Measurements from ENCODE around the gene ABCB7. TPM values are rescaled to one million over a fixed set of nuclear protein-coding genes. Genes with fewer than 3 reads are reported as not detected.
A peak's percentile ranks its signal among the peaks of the same experiment; 100 is the strongest.
"Not testable (repeated sequence)": the region's sequence is repeated elsewhere in the genome, so short reads cannot be mapped to it uniquely, and the experiment has no call there.

Gene ABCB7
- 20.6 TPM for polyA plus RNA-seq (ENCODE audit: insufficient read length)

DNA sequence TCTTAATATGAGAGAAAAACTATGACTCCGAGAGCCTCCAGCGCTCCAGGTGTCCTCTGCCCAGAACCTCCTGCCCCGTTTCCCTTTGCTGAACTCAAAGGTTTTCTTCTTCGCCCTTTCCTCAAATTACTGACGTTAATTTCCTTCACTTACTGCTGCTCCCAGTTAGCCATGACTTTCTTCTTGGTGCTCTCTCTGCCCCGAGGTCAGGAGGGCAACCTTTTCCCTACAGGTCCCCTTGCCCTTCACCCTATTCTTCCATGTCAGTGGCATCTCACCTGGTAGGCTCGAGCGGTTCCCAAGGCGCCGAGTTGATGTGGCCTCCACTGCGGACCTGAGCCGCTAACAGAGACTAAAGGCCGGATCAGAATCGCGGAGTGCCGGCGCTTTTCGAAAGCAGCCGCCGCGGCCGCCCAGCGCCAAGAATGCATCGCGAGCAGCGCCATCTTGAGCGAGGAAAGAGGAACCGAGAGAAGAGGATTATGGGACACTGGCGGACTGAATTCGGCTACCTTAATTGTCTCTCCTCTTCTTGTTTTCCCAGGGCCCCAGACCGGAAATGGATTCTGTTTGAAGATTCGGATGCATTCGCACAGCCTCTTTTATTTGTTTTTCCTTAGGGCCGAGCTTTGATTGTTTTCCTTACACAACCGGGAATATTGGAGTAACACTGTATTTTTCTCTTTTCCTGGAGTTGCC is at the start of gene ABCB7:
Gene ABCB7, minus strand, starts transcription at position 457 of the 699 bp plus-strand sequence. Its CDS starts 11 bp downstream, at position 446.
- peak; percentile 79 for DNase-seq

DNA sequence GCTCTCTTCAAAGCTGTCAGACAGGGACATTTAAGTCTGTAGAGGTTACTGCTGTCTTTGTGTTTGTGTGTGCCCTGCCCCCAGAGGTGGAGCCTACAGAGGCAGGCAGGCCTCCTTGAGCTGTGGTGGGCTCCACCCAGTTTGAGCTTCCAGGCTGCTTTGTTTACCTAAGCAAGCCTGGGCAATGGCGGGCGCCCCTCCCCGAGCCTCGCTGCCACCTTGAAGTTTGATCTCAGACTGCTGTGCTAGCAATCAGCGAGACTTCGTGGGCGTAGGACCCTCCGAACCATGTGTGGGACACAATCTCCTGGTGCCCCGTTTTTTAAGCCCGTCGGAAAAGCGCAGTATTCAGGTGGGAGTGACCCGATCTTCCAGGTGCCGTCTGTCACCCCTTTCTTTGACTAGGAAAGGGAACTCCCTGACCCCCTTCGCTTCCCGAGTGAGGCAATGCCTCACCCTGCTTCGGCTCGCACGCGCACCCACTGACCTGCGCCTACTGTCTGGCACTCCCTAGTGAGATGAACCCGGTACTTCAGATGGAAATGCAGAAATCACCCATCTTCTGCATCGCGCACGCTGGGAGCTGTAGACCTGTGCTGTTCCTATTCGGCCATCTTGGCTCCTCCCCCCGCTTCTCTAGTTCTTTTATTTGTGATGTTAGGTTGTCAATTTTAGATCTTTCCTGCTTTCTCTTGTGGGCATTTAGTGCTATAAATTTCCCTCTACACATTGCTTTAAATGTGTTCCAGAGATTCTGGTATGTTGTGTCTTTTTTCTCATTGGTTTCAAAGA is 32.5 kb upstream of the ABCB7 start:
- DNase-seq = not testable (repeated sequence)

DNA sequence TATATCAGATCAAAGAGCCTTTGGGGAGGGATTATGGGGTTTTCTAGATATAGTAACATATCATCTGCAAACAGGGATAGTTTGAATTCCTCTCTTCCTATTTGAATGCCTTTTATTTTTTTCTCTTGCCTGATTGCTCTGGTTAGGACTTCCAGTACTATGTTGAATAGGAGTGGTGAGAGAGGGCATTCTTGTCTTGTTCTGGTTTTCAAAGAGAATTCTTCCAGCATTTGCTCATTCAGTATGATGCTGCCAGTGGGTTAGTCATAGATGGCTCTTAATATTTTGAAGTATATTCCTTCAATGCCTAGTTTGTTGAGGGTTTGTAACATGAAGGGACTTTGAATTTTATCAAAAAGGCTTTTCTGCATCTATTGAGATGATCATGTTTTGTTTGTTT is 25.6 kb upstream of the ABCB7 start:
- no peak for DNase-seq

DNA sequence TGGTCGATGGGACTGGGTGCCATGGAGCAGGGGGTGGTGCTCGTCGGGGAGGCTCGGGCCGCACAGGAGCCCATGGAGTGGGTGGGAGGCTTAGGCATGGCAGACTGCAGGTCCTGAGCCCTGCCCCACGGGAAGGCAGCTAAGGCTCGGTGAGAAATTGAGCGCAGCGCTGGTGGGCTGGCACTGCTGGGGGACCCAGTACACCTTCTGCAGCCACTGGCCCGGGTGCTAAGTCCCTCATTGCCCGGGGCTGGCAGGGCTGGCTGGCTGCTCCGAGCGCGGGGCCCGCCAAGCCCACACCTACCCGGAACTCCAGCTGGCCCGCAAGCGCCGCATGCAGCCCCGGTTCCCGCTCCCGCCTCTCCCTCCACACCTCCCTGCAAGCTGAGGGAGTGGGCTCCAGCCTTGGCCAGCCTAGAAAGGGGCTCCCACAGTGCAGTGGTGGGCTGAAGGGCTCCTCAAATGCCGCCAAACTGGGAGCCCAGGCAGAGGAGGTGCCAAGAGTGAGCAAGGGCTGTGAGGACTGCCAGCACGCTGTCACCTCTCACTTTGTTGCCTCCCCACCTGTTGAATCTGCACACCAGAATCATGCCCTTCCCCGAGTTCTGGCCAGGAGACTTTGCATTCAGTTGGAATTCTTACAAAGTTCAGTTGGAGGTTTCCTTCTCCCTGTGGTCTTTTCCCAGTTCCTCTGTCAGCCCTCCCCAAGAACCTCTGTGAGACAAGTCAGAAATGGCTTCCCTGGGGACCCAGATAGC is 23.6 kb upstream of the ABCB7 start:
- DNase-seq = not testable (repeated sequence)

DNA sequence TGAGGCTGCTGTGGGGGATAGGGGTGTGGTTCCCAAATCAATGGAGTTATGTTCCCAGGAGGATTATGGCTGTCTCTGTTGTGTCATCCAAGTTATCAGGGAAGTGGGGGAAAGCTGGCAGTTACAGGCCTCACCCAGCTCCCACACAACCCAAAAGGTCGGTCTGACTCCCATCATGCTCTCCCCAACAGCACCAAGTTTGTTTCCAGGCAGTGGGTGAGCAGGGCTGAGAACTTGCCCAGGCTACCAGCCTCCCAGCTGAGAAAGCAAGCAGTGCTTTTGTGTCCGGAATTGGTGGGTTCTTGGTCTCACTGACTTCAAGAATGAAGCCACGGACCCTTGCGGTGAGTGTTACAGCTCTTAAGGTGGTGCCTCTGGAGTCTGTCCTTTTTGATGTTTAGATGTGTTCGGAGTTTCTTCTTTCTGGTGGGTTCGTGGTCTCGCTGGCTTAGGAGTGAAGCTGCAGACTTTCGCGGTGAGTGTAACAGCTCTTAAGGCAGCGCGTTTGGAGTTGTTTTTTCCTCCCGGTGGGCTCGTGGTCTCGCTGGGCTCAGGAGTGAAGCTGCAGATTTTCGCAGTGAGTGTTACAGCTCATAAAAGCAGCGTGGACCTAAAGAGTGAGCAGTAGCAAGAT is 16.3 kb upstream of the ABCB7 start:
- DNase-seq = not testable (repeated sequence)

DNA sequence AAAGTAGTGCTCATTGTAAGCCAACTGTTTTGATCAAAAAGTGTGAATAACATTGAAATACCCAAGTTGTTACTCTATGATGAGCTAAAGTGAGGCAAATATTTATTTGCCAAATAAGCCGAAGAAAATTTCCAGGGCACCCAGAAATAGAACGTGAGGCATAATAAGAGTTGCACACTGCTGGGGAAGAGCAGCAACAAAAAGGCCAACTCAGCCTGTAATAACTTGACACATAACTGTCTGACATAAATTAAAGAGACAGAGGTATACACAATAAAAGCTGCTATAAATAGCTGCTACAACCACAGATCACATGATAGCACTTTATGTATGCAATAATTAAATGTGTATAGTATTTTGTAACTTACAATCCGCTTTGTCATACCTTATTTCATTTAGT is 2.0 kb upstream of the ABCB7 start:
- DNase-seq = no peak

DNA sequence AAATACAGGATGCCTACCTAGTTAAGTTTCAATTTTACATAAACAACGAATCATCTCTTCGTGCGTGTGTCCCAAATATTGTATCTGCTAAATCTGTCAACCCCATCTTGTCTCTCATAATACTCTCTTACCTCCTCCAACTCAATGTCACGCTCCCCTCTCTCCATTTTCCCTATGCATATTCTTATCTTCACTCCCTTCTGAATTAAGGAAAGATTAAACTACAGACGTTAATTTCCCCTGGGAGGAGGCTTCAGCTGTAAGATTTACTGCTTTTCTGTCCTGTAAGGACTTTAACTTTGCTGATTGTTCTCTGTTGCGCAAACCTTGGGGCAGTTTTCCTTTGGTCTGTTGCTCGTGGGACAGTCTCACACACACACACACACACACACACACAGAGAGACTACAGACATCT is 455 bp upstream of the ABCB7 start:
- DNase-seq = peak; percentile 10

DNA sequence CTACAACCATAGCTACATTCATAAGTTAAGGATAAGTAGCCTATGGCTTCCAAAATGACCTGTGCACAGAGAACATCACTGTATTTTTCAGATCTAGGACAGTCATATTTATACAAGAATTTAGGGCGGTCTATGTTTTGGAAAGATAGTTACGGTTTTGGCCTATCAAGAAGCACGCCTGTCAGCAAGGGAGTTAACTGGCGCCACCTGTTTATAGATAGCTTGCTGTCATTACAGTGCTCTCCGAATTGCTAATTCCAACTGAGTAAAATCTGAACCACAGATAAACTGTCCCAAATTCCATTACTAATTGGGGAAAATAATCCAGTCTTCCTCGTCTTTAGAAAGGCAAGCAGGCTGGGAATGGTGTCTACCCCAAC is 646 bp downstream of the ABCB7 start:
- DNase-seq = peak; percentile 2

DNA sequence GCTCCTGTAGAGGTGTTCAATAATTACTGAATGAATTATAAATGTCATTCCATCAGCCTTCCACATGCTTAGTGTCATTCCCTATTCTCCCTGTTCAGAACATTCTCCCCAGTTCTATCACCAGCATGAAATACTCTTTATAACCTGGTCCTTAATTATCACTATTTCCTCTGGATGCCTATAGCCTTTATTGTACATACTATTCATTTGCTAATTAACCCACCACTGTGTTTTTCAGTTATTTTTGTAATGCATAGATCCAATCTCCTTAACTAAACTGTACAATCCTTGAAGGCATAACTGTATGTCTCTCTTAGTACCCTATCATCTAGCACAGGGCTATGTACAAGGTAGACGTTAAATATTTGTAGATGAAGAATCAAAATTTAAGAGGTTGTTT is 1.2 kb downstream of the ABCB7 start:
- DNase-seq = no peak

DNA sequence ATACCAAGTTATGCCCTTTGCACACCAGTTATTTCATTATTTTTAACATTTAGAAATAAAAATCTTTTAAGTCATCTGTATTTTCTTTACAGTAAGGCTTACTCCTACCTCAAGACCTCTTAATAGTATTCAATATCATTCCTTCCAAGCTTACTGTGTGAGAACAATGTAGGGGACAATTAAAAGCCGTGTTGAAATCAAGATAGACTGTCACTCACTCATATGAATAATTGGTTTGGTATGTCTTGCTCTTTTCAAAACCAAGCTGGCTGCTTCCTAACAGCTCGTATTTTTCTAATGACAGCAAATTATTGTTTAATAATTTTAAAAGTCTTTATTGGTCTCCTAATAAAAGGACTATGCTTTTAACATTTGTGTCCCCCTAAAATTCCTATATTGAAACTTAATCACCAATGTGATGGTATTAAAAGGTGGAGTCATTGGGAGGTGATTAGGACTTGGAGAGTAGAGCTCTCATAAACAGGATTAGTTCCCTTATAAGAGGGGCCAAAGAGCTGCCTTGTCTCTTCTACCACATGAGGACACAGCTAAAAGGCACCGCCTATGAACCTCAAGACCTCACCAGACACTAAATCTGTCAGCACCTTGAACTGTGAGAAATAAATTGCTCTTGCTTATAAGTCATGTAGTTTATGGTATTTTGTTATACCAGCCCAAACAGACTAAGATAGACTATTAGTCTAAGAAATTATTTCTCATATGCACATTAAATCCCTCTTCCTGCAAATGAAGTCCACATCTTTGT is 4.1 kb downstream of the ABCB7 start:
- no peak for DNase-seq

DNA sequence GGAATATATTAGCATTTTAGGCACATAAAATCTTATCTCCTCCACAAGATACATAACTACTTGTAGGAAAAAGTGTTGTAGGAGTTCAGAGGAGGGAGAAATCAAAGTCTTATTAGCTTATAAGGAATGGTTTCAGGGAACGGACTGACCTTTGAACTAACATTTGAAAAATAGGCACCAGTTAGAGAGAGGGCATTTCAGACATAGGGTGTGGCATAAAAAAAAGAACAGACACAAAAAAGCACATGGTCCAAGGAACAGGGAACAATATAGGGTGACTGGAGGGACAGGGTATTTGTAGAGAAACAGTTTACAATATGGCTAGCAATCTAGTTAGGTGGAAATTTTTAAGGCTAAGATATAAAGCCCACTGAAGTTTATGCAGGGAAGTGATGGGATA is 6.4 kb downstream of the ABCB7 start:
- DNase-seq = no peak

DNA sequence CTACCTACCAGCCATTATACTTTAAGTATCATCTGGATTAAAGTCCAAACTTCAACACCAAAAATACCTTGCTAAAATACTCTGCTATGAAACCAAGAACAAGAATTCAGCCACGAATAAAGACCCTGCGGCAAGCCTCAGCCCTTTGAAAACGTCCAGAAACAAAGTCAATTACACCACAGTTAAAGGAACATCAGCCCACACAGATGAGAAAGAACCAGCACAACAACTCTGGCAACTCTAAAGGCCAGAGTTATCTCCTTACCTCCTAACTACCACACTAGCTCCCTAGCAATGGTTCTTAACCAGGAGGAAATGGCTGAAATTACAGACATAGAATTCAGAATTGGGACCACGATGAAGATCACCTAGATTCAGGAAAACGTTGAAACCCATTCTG is 23.4 kb downstream of the ABCB7 start:
- no peak for DNase-seq

DNA sequence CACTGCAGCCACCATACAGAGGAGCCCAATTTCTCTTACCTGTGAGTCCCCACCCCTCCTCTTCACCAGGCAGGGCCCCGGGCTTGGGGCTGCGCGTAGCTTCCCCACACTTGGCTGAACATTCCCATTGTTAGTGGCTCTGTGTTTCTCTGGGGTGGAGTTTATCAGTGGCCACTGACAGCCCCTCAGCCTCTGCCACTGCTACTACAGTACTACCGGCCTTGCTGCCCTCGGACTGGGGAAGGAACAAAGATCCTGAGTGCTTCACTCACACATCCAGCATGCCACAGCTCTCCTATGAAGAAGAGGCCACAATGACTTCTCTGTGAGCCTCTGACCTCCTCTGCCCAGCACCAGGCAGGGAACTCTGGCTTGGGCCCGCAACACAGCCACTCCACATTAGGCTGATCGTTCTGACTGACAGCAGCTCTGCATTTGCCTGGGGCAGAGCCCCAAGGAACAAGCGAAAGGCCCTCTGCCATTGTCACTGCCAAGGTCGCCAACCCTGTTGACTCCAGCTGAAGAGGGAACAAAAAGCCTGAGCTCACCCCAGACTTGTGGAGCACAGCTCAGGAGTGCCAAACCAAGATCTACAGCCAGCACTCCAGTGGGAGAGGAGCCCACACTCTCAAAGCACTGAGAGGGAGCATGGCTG is 24.0 kb downstream of the ABCB7 start:
- DNase-seq = no peak

DNA sequence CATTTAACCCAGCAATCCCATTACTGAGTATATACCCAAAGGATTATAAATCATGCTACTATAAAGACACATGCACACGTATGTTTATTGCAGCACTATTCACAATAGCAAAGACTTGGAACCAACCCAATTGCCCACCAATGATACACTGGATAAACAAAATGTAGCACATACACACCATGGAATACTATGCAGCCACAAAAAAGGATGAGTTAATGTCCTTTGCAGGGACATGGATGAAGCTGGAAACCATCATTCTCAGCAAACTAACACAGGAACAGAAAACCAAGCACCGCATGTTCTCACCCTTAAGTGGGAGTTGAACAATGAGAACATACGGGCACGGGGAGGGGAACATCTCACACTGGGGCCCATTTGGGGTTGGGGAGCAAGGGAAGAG is 27.0 kb downstream of the ABCB7 start:
- not testable (repeated sequence) for DNase-seq

DNA sequence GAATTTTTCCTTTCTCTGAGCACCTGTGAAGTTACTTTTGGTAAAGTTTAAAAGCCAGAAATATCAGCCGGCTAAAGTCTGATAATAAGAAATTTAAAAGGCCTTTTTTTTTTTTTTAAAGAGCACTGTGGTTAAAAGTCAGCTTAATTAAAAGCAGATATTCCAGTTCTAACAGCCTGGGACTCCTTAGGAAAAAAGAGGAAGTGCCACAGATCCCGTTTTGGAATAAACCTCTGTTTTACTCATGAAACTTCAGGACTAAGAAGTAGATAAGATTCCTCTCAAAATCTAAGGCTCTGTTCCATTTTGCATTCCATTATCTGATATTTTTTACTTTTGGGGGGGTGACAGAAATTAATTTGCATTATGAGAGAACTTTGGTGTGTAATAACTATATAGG is 37.8 kb downstream of the ABCB7 start:
- no peak for DNase-seq

DNA sequence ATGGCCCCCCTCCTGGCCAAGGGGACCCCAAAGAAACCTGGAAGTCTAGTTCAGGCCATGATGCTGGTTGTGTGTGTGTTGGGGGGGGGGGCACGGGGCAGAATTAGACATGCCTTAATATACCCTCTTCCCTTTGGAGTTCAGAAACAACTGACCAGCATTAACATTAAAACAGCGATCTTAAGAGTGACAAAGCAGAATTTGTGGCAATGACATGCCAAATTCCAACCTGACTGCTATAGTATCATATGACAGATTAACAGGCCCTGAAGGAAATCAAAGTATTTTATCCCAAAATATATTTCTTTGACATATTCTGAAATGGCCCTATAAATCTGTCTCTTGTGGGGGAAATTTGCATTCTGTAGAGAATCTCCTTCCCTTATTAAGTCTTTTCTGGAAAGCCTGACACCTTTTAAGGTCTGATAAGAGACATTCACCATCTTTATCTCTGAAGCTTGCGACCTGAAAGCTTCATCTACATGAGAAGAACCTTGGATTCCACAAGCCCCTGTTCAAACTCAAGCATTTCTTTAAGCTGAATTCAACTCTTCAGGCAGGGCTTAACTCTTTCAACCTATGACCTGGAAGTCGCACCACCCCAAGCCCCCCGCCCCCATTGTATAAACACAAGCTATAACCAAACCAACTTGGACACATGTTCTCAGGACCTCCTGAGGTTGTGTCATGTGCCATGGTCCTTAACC is 40.2 kb downstream of the ABCB7 start:
- no peak for DNase-seq

DNA sequence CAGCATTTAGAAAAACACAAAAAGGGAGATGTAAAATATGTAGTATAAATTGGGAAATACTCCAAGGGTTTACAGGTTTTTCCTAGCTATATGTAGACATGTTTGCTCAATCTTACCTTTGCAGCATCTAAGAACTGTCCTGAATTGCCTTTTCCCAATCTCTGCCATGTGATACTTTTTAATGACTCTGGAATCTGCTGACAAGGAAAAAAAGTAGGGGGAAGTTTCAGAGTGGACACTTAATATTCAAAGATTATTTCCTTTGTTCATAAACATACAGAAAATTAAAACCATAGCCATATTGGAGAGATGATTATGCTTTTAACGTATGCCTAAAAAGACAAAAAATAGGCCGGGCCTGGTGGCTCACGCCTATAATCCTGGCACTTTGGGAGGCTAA is 41.4 kb downstream of the ABCB7 start:
- no peak for DNase-seq

DNA sequence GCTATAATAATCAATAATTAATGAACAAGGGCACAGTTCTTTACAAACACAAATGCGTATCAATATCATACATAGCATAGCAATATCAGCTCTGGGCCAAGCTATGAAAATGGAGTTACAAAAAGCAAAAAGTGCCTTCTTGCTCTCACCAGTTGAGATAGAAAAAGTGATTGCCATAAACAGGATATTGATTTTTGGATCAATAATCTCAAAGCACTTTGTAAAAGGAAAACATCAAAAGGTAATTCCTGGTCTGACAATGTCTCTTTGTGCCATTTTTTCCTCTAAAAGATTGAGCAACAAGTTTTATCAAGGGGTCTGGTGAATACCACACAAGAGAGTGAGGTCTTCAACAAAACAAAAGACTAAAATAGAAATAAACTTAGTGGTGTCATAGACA is 42.4 kb downstream of the ABCB7 start:
- DNase-seq = no peak

DNA sequence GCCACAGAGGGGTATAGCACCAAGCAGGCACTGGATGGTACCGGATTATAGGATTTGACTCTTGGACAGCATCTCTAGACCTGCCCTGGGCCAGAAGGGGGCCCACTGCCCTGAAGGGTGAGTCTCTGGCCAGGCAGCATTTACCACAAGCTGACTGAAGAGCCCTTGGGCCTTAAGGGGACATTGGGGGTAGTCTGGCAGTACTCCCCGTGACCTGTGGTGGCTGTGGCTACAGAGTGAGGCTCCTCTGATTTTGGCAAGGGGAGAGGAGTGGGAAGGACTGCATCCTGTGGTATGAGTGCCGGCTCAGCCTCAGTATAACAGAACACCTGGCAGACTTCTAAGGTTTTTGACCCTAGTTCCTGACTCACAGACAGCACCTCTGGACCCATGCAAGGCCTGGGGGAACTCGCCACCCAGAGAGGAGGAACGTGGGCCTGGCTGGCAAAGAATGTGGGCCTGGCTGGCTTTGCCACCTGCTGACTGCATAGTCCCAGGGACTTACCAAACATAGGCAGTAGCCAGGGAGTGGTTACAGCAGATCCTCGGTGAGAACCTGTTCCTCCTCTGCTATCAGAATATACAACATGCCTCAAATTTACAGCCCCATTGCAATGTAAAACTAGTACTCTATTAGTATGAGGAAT is 48.1 kb downstream of the ABCB7 start:
- DNase-seq = no peak

DNA sequence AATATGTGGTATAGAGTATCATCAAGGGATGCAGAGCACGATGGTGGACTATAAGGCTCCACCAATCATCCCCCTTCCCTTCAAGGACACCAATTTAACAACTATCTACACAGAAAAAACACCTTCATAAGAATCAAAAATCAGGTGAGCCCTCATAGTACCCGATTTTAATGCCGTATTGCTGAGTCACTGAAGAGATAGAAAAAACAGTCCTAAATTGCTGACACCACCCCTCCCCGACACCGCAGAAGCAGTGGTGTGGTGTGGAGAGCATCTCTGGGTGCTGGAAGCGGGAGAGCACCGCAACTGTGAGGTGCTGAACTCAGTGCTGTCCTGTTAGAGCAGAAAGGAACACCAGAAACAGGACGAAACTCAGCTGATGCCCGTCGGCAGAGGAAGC is 49.3 kb downstream of the ABCB7 start:
- DNase-seq = no peak
